GM18526 (cell line): ENCODE measurements around the gene APOB.

Experiments
- POLR2A ChIP-seq: IDR thresholded peaks from 3 replicates; pipeline ENCODE4 v1.6.1; 2011; ENCODE audit not compliant: insufficient read length; ENCODE audit errors: extremely low read depth

The APOB gene

GRCh38 chr2:21019678-21020021 lies 24.2 kb downstream of the APOB start:
- no peak for TF ChIP-seq POLR2A

- no peak for TF ChIP-seq POLR2A
Observed at GRCh38 chr2:21019000-21019677, 24.7 kb downstream of the APOB start.

GRCh38 chr2:21018290-21018689 lies 25.6 kb downstream of the APOB start:
- no peak for TF ChIP-seq POLR2A

- no peak for TF ChIP-seq POLR2A
Observed at GRCh38 chr2:21017748-21018276, 26.1 kb downstream of the APOB start.

- no peak for TF ChIP-seq POLR2A
Observed at GRCh38 chr2:21015281-21015645, 28.6 kb downstream of the APOB start.

- TF ChIP-seq POLR2A: no peak
Observed at GRCh38 chr2:21014364-21015280, 29.3 kb downstream of the APOB start.

GRCh38 chr2:21013043-21013816 lies 30.6 kb downstream of the APOB start:
- TF ChIP-seq POLR2A: no peak

- no peak for TF ChIP-seq POLR2A
Observed at GRCh38 chr2:21012557-21012937, 31.3 kb downstream of the APOB start.

- TF ChIP-seq POLR2A: no peak
Observed at GRCh38 chr2:21011876-21012556, 31.9 kb downstream of the APOB start.

- no peak for TF ChIP-seq POLR2A
Observed at GRCh38 chr2:21011453-21011852, 32.4 kb downstream of the APOB start.

- no peak for TF ChIP-seq POLR2A
Observed at GRCh38 chr2:21010813-21011439, 32.9 kb downstream of the APOB start.

- TF ChIP-seq POLR2A: no peak
Observed at GRCh38 chr2:21009662-21010225, 34.1 kb downstream of the APOB start.

GRCh38 chr2:21008790-21009661 lies 34.8 kb downstream of the APOB start:
- TF ChIP-seq POLR2A: no peak

GRCh38 chr2:21008014-21008789 lies 35.7 kb downstream of the APOB start:
- TF ChIP-seq POLR2A: no peak
